IMR-90 (cell line): ENCODE data around the gene CXXC1. TPM values are rescaled to one million over a fixed set of nuclear protein-coding genes. Genes with fewer than 3 reads are reported as not detected.

ENCODE experiments used
- ATAC-seq: fragments of 200-7000 bp; cut with Tn5 transposase; 2 replicates; pipeline ENCODE4 v1.9.1; 2020; ENCODE audit warnings: low read depth, mild to moderate bottlenecking, moderate library complexity
- BruUV-seq: library from RNA; stranded (reverse); fragments of 400-500 nt; replicated peaks from 2 replicates; lab custom pipeline; 2021; lab: Mats Ljungman, UMichigan
- CTCF ChIA-PET: fragments of 300-600 bp; formaldehyde crosslinking; extraction: SDS; loops from one replicate; lab custom pipeline; 2021; ENCODE audit warnings: antibody characterized with exemption; lab: Yijun Ruan, JAX
- POLR2A ChIA-PET: fragments of 300-600 bp; sonication (Branson Sonifier 250); formaldehyde crosslinking; loops from one replicate; lab custom pipeline; 2022; ENCODE audit warnings: antibody characterized with exemption; ENCODE audit not compliant: unreplicated experiment; lab: Charles Lee
- DNase-seq: peaks from one replicate; pipeline ENCODE4 v3.0.0; 2013
- H2AFZ ChIP-seq: replicated peaks from 2 replicates; pipeline ENCODE3; 2013; ENCODE audit warnings: low read length, mild to moderate bottlenecking; ENCODE audit not compliant: poor library complexity
- H2AK5ac ChIP-seq: 2 replicates; pipeline ENCODE4 v1.6.1; 2013; ENCODE audit warnings: low read depth, low read length, inconsistent platforms
- H2AK9ac ChIP-seq: replicated peaks from 2 replicates; pipeline ENCODE3; 2013; ENCODE audit warnings: mild to moderate bottlenecking, low read depth, low read length, moderate library complexity; ENCODE audit not compliant: poor library complexity
- H2BK120ac ChIP-seq: 2 replicates; pipeline ENCODE4 v1.6.1; 2013; ENCODE audit warnings: low read depth, low read length, inconsistent platforms
- H2BK15ac ChIP-seq: 3 replicates; pipeline ENCODE4 v1.6.1; 2013; ENCODE audit warnings: low read depth, low read length, inconsistent platforms
- H2BK20ac ChIP-seq: 2 replicates; pipeline ENCODE4 v1.6.1; 2013; ENCODE audit warnings: low read depth, mild to moderate bottlenecking, inconsistent platforms, low read length, moderate library complexity
- H2BK5ac ChIP-seq: 2 replicates; pipeline ENCODE4 v1.6.1; 2013; ENCODE audit warnings: mild to moderate bottlenecking, low read depth, low read length, inconsistent platforms; ENCODE audit not compliant: poor library complexity, severe bottlenecking
- H3K14ac ChIP-seq: replicated peaks from 2 replicates; pipeline ENCODE4 v1.6.1; 2013; ENCODE audit warnings: low read depth, low read length, inconsistent platforms
- H3K18ac ChIP-seq: 2 replicates; pipeline ENCODE4 v1.6.1; 2013; ENCODE audit warnings: low read depth, low read length, control low read depth
- H3K23ac ChIP-seq: 2 replicates; pipeline ENCODE4 v1.6.1; 2013; ENCODE audit warnings: low read depth, low read length, inconsistent platforms
- H3K27ac ChIP-seq: 2 replicates; pipeline ENCODE4 v1.5.1; 2013; ENCODE audit warnings: mild to moderate bottlenecking, control low read depth, low read length; ENCODE audit not compliant: insufficient read depth
- H3K27me3 ChIP-seq: 2 replicates; pipeline ENCODE4 v1.6.1; 2013; ENCODE audit warnings: low read length; ENCODE audit not compliant: control insufficient read depth, insufficient read depth
- H3K36me3 ChIP-seq: 2 replicates; pipeline ENCODE4 v1.6.1; 2013; ENCODE audit warnings: low read length, mixed read lengths; ENCODE audit not compliant: control insufficient read depth, insufficient read depth
- H3K4ac ChIP-seq: 2 replicates; pipeline ENCODE4 v1.6.1; 2013; ENCODE audit warnings: low read depth, low read length, inconsistent platforms
- H3K4me1 ChIP-seq: 2 replicates; pipeline ENCODE4 v1.6.1; 2013; ENCODE audit warnings: low read length, mixed read lengths; ENCODE audit not compliant: control insufficient read depth, insufficient read depth
- H3K4me2 ChIP-seq: 2 replicates; pipeline ENCODE4 v1.6.1; 2013; ENCODE audit warnings: low read depth, mild to moderate bottlenecking, control low read depth, low read length, moderate library complexity
- H3K4me3 ChIP-seq: 2 replicates; pipeline ENCODE4 v1.5.1; 2013; ENCODE audit warnings: low read depth, mild to moderate bottlenecking, control low read depth, low read length, moderate library complexity; ENCODE audit not compliant: insufficient read depth
- H3K56ac ChIP-seq: 2 replicates; pipeline ENCODE4 v1.6.1; 2013; ENCODE audit warnings: low read length, inconsistent platforms; ENCODE audit not compliant: insufficient read depth; ENCODE audit errors: extremely low read depth
- H3K79me1 ChIP-seq, 2 experiments: 2 replicates each; pipeline ENCODE4 v1.6.1; 2013; ENCODE audit warnings: low read length in 2 of 2, inconsistent platforms in 1 of 2, low read depth in 1 of 2
- H3K9ac ChIP-seq: 2 replicates; pipeline ENCODE4 v1.6.1; 2013; ENCODE audit warnings: low read depth, low read length, control low read depth
- H3K9me1 ChIP-seq: 2 replicates; pipeline ENCODE4 v1.6.1; 2013; ENCODE audit warnings: low read length, inconsistent platforms; ENCODE audit not compliant: insufficient read depth
- H3K9me3 ChIP-seq: 2 replicates; pipeline ENCODE4 v1.6.1; 2013; ENCODE audit warnings: low read length; ENCODE audit not compliant: control insufficient read depth, insufficient read depth
- H4K20me1 ChIP-seq: 2 replicates; pipeline ENCODE4 v1.6.1; 2013; ENCODE audit warnings: low read length, inconsistent platforms; ENCODE audit not compliant: insufficient read depth
- H4K5ac ChIP-seq: 2 replicates; pipeline ENCODE4 v1.6.1; 2013; ENCODE audit warnings: mild to moderate bottlenecking, low read depth, low read length, control low read depth
- H4K8ac ChIP-seq, 2 experiments: 2 replicates each; pipeline ENCODE4 v1.6.1; 2013; ENCODE audit warnings: low read depth in 2 of 2, low read length in 2 of 2, control low read depth in 1 of 2, inconsistent platforms in 1 of 2
- H4K91ac ChIP-seq: 2 replicates; pipeline ENCODE4 v1.6.1; 2013; ENCODE audit warnings: low read depth, low read length, inconsistent platforms; ENCODE audit not compliant: insufficient read depth
- CTCF ChIP-seq: conservative IDR thresholded peaks from 2 replicates; pipeline ENCODE4 v1.5.1; 2012; ENCODE audit warnings: mild to moderate bottlenecking, low read depth, low read length, improper control_type of control experiment
- ELK1 ChIP-seq: fragments of 150-350 bp; IDR thresholded peaks from 2 replicates; pipeline ENCODE4 v1.6.1; 2016; ENCODE audit warnings: low read depth, mild to moderate bottlenecking, low read length, moderate library complexity, borderline replicate concordance
- MAFK ChIP-seq: IDR thresholded peaks from 2 replicates; pipeline ENCODE4 v1.6.1; 2012; ENCODE audit warnings: low read depth, low read length, improper control_type of control experiment
- USF2 ChIP-seq: fragments of 150-350 bp; IDR thresholded peaks from 2 replicates; pipeline ENCODE4 v1.6.1; 2017; ENCODE audit warnings: mild to moderate bottlenecking, antibody characterized with exemption, low read length, low read depth
- WGBS, 2 experiments: methylation state at CpG; one replicate each; pipeline versions ENCODE4 v1.1.5 to v1.1.7; 2013; ENCODE audit warnings: missing lambda C conversion rate in 2 of 2; ENCODE audit not compliant: insufficient read length in 1 of 2; ENCODE audit errors: extremely low coverage in 2 of 2; 5-methylcytosine and 5-hydroxymethylcytosine counted together
- dilution Hi-C: fragments of 300-500 bp; cut with HindIII; formaldehyde crosslinking; loops from one replicate; pipeline ENCODE4 v1.14.3; 2018; ENCODE audit warnings: low sequenced_read_pairs; ENCODE audit not compliant: unreplicated experiment
- in situ Hi-C: fragments of 300-500 bp; cut with MboI; formaldehyde crosslinking; loops from 3 replicates; pipeline ENCODE4 v1.14.3; 2019; ENCODE audit warnings: low sequenced_read_pairs, inconsistent platforms, mixed read lengths
- intact Hi-C: fragments of 100-400 bp; cut with micrococcal nuclease; formaldehyde crosslinking; loops from 2 replicates; pipeline ENCODE4 v1.10.0; 2022
- polyA plus RNA-seq, 3 experiments: library from polyadenylated mRNA; depleted of rRNA; stranded (reverse); fragments of >200 nt; gene quantifications; 2 replicates each; pipeline ENCODE4 v1.2.3, GENCODE V29; 2012; ENCODE audit warnings: low replicate concordance in 1 of 3
- total RNA-seq: library from RNA; depleted of rRNA; stranded (reverse); fragments of >200 nt; gene quantifications from 2 replicates; pipeline ENCODE4 v1.2.3, GENCODE V29; 2012

Gene CXXC1
- total and polyA plus RNA-seq, 2 of the 4 experiments (the other 2 are of a cell fraction): 24.0 to 66.2 TPM

GRCh38 chr18:50306944-50307343 is 19.5 kb upstream of the CXXC1 start:
- Histone ChIP-seq H3K4ac (no peak overlapping the region; the same call in 1 of the 2 replicates), H4K8ac (peak overlapping the region; percentile 28 to 88; a peak in 3 of 4 replicates), H2BK15ac (no peak overlapping the region), H3K18ac (no peak overlapping the region), H3K9me1 (0 out of 2 replicates have a peak, but pooled peaks cover 3% of the 10 kb centered on the region), H3K9me3 (no peaks in the 10 kb centered on the region), H2AK9ac (peak overlapping the region; percentile 84), H2AK5ac (peak overlapping the region; percentile 3; the same call in 1 of the 2 replicates), H3K23ac (0 out of 2 replicates have a peak overlapping the region, but pooled peaks have one; percentile 4), H2BK5ac (no peak overlapping the region), H2AFZ (peak overlapping the region; percentile 81), H3K14ac (no peak overlapping the region), H2BK120ac (no peak overlapping the region), H3K79me1 (no peaks in the 10 kb centered on the region; a peak in 1 of 4 replicates), H4K20me1 (no peaks in the 10 kb centered on the region), H3K9ac (no peak overlapping the region), H2BK20ac (no peak overlapping the region), H3K27ac (no peak overlapping the region), H3K4me2 (peak overlapping the region; percentile 58; the same call in 1 of the 2 replicates), H3K4me1 (peaks cover 3% of the 10 kb centered on the region; the same call in 1 of the 2 replicates), H4K5ac (peak overlapping the region; percentile 23; the same call in 1 of the 2 replicates), H3K56ac (no peak overlapping the region), H3K4me3 (no peak overlapping the region), H4K91ac (no peak overlapping the region), H3K27me3 (peaks cover 3% of the 10 kb centered on the region), H3K36me3 (no peaks in the 10 kb centered on the region)
- DNase-seq: peak; percentile 16
- in situ Hi-C loops: no loop called here
- no TSS peak for BruUV-seq
- TF ChIP-seq USF2 (no peak), ELK1 (no peak), MAFK (no peak), CTCF (no peak)
- WGBS, 2 experiments: no CpG with 5 or more reads among the region's 8 CpGs
- POLR2A ChIA-PET: interaction anchor here (0.5 kb wide), 1 partner anchor 68 kb away, joined by 3 read pairs; the partner anchor contains the start of gene SKA1
- intact Hi-C loops: no loop called here
- dilution Hi-C loops: no loop called here
- CTCF ChIA-PET: no interaction called here
- ATAC-seq: no peak
